CD14-positive monocyte (primary cell): ENCODE results near the gene TFPT. TPM values are rescaled to one million over a fixed set of nuclear protein-coding genes. Genes with fewer than 3 reads are reported as not detected.

ENCODE experiments used
- DNase-seq, 3 donors: peaks; one replicate each; pipeline ENCODE4 v3.0.0-alpha.2; 2011 to 2022
- H2AFZ ChIP-seq: 2 replicates; pipeline ENCODE4 v1.6.0; 2012; ENCODE audit warnings: mild to moderate bottlenecking, low read depth, low read length, inconsistent platforms; ENCODE audit not compliant: insufficient read depth, poor library complexity, severe bottlenecking
- H3K27ac ChIP-seq, 2 donors: 1 replicate in 1 of 2; 2 replicates in 1 of 2; pipeline ENCODE4 v1.5.1; 2012 to 2013; ENCODE audit warnings: low read length in 2 of 2, control low read depth in 1 of 2, inconsistent platforms in 1 of 2, low read depth in 1 of 2, mild to moderate bottlenecking in 1 of 2
- H3K27me3 ChIP-seq, 2 donors: one replicate each; pipeline versions ENCODE4 v1.6.0 to v1.6.1; 2011 to 2013; ENCODE audit warnings: low read length in 2 of 2; ENCODE audit not compliant: control insufficient read depth in 2 of 2, insufficient read depth in 2 of 2
- H3K36me3 ChIP-seq, 2 donors: replicated peaks in 1 of 2; 1 replicate in 1 of 2; 2 replicates in 1 of 2; pipeline versions ENCODE4 v1.5.1 to v1.6.1; 2012 to 2013; ENCODE audit warnings: low read length in 2 of 2, control low read depth in 1 of 2, inconsistent platforms in 1 of 2, mild to moderate bottlenecking in 1 of 2; ENCODE audit not compliant: insufficient read depth in 2 of 2, control insufficient read depth in 1 of 2
- H3K4me1 ChIP-seq, 2 donors: 1 replicate in 1 of 2; 2 replicates in 1 of 2; pipeline versions ENCODE4 v1.5.1 to v1.6.1; 2012 to 2013; ENCODE audit warnings: low read length in 2 of 2, control low read depth in 1 of 2, inconsistent platforms in 1 of 2, mild to moderate bottlenecking in 1 of 2, moderate library complexity in 1 of 2; ENCODE audit not compliant: insufficient read depth in 2 of 2, control insufficient read depth in 1 of 2
- H3K4me2 ChIP-seq: replicated peaks from 2 replicates; pipeline ENCODE3; 2012; ENCODE audit warnings: low read length, moderate library complexity, mild to moderate bottlenecking; ENCODE audit not compliant: poor library complexity, severe bottlenecking; ENCODE audit errors: extremely low read depth
- H3K4me3 ChIP-seq, 3 experiments: fragments of 200-600 bp in 1 of 3; sonication (generic) in 1 of 3; replicated peaks in 1 of 3; 1 replicate in 2 of 3; 2 replicates in 1 of 3; pipeline ENCODE4 v1.5.1; 2011 to 2013; ENCODE audit warnings: low read length in 3 of 3, mild to moderate bottlenecking in 3 of 3, control low read depth in 2 of 3, low read depth in 2 of 3, inconsistent platforms in 1 of 3, moderate library complexity in 1 of 3
- H3K79me2 ChIP-seq: 2 replicates; pipeline ENCODE4 v1.6.0; 2012; ENCODE audit warnings: mild to moderate bottlenecking, control low read depth, inconsistent platforms, low read length, moderate library complexity; ENCODE audit not compliant: insufficient read depth
- H3K9ac ChIP-seq: 2 replicates; pipeline ENCODE4 v1.6.0; 2017; ENCODE audit warnings: low read length, mild to moderate bottlenecking; ENCODE audit not compliant: insufficient read depth, poor library complexity, severe bottlenecking
- H3K9me3 ChIP-seq, 2 donors: replicated peaks in 1 of 2; 1 replicate in 1 of 2; 2 replicates in 1 of 2; pipeline versions ENCODE4 v1.5.1 to v1.6.1; 2012 to 2013; ENCODE audit warnings: low read length in 2 of 2, control low read depth in 1 of 2; ENCODE audit not compliant: control insufficient read depth in 1 of 2, insufficient read depth in 1 of 2
- H4K20me1 ChIP-seq: 2 replicates; pipeline ENCODE4 v1.6.0; 2012; ENCODE audit warnings: mild to moderate bottlenecking, low read length, control low read depth, moderate library complexity; ENCODE audit not compliant: insufficient read depth
- H3K27ac Mint-ChIP-seq, 7 donors: one replicate each; pipeline ENCODE4 v1.8.0; 2020; ENCODE audit warnings: mild to moderate bottlenecking in 7 of 7, mixed read lengths in 7 of 7, moderate library complexity in 6 of 7, inconsistent platforms in 2 of 7
- H3K27me3 Mint-ChIP-seq, 3 donors: one replicate each; pipeline ENCODE4 v1.8.0; 2021 to 2022; ENCODE audit warnings: low read depth in 3 of 3, mild to moderate bottlenecking in 3 of 3, mixed read lengths in 3 of 3, moderate library complexity in 3 of 3, inconsistent platforms in 1 of 3
- H3K36me3 Mint-ChIP-seq, 2 donors: one replicate each; pipeline ENCODE4 v1.8.0; 2020; ENCODE audit warnings: mixed read lengths in 2 of 2, inconsistent platforms in 1 of 2, mild to moderate bottlenecking in 1 of 2
- H3K4me1 Mint-ChIP-seq: one replicate; pipeline ENCODE4 v1.8.0; 2020; ENCODE audit warnings: mild to moderate bottlenecking, mixed read lengths
- H3K4me3 Mint-ChIP-seq, 2 donors: one replicate each; pipeline ENCODE4 v1.8.0; 2020; ENCODE audit warnings: mild to moderate bottlenecking in 2 of 2, mixed read lengths in 2 of 2, moderate library complexity in 1 of 2
- H3K9me3 Mint-ChIP-seq, 7 donors: one replicate each; pipeline ENCODE4 v1.8.0; 2020 to 2022; ENCODE audit warnings: mixed read lengths in 7 of 7, mild to moderate bottlenecking in 6 of 7, moderate library complexity in 6 of 7, inconsistent platforms in 2 of 7
- WGBS: methylation state at CpG from one replicate; pipeline ENCODE4 v1.1.5; 2013; ENCODE audit warnings: missing lambda C conversion rate; ENCODE audit not compliant: insufficient coverage; 5-methylcytosine and 5-hydroxymethylcytosine counted together
- intact Hi-C, 2 donors: fragments of 100-400 bp; cut with micrococcal nuclease; formaldehyde crosslinking; loops; one replicate each; pipeline versions ENCODE4 v1.15.0 to v1.15.1; 2023
- polyA plus RNA-seq, 3 donors: library from polyadenylated mRNA; depleted of rRNA in 1 of 3; unstranded in 2 of 3; stranded (reverse) in 1 of 3; fragments of 300-500 nt in 2 of 3; fragments of >200 nt in 1 of 3; fragmentation: Illumina TruSeq in 2 of 3; gene quantifications; 1 replicate in 2 of 3; 2 replicates in 1 of 3; pipeline ENCODE4 v1.2.3, GENCODE V29; 2012 to 2021
- TF ChIP-seq, protein P1 (sequence below): fragments of 200-600 bp; IDR thresholded peaks from one replicate; pipeline ENCODE4 v1.8.0; 2022; ENCODE audit warnings: antibody characterized with exemption, mild to moderate bottlenecking

Gene TFPT
- polyA plus RNA-seq, 3 donors, result 7.0 to 11.5 (median 9.5) TPM

DNA sequence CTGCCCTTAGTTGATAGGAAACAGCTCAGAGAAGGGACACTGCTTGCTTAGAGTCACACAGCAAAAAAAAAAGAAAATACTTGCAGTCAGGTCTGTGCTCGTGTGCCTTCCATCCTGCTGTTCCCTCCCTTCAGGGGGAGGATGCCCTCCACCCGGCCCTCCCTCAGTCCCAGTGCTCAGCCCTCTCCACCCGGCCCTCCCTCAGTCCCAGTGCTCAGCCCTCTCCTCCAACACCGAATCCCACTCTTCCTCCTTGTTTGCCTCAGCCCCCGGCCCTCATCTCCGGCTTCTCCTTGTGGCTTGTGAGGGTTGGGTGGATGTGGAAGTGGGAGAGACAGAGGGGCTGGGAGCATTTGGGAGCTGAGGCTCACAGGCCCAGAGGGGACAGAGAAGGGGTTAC, 5.8 kb downstream of the TFPT start:
- Histone ChIP-seq H3K9me3 (no peaks in the 10 kb centered on the region), H3K4me2 (no peak overlapping the region), H3K79me2 (peaks cover 52% of the 10 kb centered on the region), H3K27ac (no peak overlapping the region), H3K9ac (no peak overlapping the region), H3K27me3 (no peaks in the 10 kb centered on the region), H4K20me1 (peaks cover 57% of the 10 kb centered on the region), H2AFZ (no peak overlapping the region), H3K4me3 (no peak overlapping the region), H3K36me3 (peaks cover 54 to 69% of the 10 kb centered on the region in 2 donors), H3K4me1 (peaks cover 9 to 12% of the 10 kb centered on the region in 2 donors)
- DNase-seq, result no peak
- WGBS, result 50% methylated on average over 1 of the region's 6 CpGs
- Mint-ChIP-seq H3K4me1 (peaks cover 14% of the 10 kb centered on the region), H3K9me3 (peaks cover 0 to 2% (median 0%) of the 10 kb centered on the region in 7 donors), H3K36me3 (peaks cover 59 to 87% of the 10 kb centered on the region in 2 donors), H3K27ac (peak overlapping the region in 1 of 7 donors; percentile 8), H3K27me3 (no peaks in the 10 kb centered on the region), H3K4me3 (no peak overlapping the region)
- TF ChIP-seq, protein P1, sequence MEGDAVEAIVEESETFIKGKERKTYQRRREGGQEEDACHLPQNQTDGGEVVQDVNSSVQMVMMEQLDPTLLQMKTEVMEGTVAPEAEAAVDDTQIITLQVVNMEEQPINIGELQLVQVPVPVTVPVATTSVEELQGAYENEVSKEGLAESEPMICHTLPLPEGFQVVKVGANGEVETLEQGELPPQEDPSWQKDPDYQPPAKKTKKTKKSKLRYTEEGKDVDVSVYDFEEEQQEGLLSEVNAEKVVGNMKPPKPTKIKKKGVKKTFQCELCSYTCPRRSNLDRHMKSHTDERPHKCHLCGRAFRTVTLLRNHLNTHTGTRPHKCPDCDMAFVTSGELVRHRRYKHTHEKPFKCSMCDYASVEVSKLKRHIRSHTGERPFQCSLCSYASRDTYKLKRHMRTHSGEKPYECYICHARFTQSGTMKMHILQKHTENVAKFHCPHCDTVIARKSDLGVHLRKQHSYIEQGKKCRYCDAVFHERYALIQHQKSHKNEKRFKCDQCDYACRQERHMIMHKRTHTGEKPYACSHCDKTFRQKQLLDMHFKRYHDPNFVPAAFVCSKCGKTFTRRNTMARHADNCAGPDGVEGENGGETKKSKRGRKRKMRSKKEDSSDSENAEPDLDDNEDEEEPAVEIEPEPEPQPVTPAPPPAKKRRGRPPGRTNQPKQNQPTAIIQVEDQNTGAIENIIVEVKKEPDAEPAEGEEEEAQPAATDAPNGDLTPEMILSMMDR, result no peak
- intact Hi-C loops, result no loop called here

DNA sequence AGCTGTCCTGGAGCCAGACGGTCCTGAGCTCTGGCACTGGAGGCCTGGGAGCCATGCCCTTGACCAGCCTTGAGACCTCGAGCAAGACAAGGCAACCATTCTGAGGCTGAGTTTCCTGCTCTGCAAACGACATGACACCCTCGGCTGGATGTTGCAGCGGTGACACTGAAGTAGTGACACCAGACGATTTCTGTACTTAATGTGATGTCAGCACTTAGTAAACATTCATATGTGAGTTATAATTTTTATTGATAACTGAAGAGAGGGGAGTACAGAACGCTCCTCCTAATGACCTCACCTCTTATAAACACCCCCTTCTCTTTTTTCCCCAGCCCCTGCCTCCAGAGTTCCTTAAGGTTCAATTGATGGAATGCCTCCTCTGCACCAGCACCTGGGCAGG, 7.0 kb downstream of the TFPT start:
- 90% methylated on average over 5 of the region's 7 CpGs for WGBS
- Histone ChIP-seq H3K4me3 (no peak overlapping the region), H3K27me3 (no peaks in the 10 kb centered on the region), H3K36me3 (peaks cover 54 to 69% of the 10 kb centered on the region in 2 donors), H2AFZ (no peak overlapping the region), H3K4me1 (peaks cover 3 to 4% of the 10 kb centered on the region in 2 donors), H4K20me1 (peaks cover 47% of the 10 kb centered on the region), H3K4me2 (no peak overlapping the region), H3K27ac (no peak overlapping the region), H3K79me2 (peaks cover 52% of the 10 kb centered on the region), H3K9me3 (no peaks in the 10 kb centered on the region), H3K9ac (no peak overlapping the region)
- Mint-ChIP-seq H3K27me3 (no peaks in the 10 kb centered on the region), H3K36me3 (peaks cover 60 to 84% of the 10 kb centered on the region in 2 donors), H3K9me3 (peaks cover 0 to 2% (median 0%) of the 10 kb centered on the region in 7 donors), H3K4me1 (peaks cover 5% of the 10 kb centered on the region), H3K4me3 (no peak overlapping the region), H3K27ac (no peak overlapping the region)
- no peak for DNase-seq
- TF ChIP-seq, protein P1, result no peak
- intact Hi-C loops, result no loop called here
